ENCODE data around the gene CDKN2AIPNL.
"Not testable (repeated sequence)": the region's sequence is repeated elsewhere in the genome, so short reads cannot be mapped to it uniquely, and the experiment has no call there.

CDKN2AIPNL gene

DNA sequence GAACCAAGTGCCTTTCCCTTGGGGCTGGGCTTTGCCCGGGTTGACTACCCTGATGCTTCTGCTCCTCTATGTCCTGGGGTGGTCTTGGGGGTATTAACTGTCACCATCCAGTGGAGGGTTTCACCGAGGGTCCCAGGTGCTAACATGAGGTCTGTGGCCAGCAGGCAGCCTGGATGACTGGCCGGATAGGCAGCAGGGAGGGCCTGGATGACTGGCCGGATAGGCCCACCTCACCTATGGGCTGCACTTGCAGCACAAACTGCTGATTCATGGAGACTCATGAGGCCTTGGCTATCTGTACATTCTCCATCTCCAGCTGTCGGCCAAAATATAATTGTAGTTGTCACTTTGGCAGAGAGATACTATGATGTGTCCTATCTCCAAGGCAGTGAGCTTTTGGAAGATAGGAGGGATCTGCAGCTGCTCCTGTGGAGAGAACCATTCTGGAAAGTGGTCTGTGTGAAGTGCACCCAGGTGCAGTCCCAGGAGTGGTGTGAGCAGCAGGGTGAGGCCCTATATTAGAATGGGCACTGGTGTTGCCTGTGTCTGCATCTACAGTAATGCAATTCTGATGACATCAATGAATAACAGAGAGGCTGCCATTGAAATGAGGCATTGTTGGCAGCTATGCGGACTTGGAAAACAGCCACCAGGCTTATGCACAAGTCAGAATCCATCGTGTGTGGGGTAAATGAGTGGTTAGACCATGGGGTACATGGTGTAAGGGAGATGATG lies 26.3 kb upstream of the CDKN2AIPNL start:
- no peak for DNase-seq (ENCODE audit: low read depth, low spot score)

DNA sequence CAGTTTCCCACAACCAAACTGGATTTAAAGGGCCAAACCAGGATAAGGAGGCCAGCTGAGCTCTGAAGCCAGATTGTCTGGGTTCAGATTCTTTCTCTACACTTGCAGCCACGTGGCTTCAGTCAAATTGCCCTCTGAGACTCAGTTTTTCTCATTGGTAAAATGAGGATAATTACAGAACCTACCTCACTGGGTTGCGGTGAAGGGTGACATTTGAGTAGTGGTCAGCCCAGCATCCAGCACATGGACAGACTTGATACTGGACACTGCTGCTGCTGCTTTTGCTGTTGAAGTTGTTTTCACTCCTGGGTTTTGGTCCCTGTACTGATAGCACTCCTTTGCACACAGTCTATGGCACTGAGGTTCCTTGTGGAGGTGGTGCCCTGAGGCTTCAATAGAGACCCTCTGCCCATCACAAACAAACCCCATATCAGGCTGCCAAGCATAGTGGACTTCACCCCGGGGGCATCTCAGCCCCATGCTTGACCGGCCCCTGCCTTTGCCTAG lies 25.7 kb upstream of the CDKN2AIPNL start:
- DNase-seq (ENCODE audit: low read depth, low spot score) = no peak

DNA sequence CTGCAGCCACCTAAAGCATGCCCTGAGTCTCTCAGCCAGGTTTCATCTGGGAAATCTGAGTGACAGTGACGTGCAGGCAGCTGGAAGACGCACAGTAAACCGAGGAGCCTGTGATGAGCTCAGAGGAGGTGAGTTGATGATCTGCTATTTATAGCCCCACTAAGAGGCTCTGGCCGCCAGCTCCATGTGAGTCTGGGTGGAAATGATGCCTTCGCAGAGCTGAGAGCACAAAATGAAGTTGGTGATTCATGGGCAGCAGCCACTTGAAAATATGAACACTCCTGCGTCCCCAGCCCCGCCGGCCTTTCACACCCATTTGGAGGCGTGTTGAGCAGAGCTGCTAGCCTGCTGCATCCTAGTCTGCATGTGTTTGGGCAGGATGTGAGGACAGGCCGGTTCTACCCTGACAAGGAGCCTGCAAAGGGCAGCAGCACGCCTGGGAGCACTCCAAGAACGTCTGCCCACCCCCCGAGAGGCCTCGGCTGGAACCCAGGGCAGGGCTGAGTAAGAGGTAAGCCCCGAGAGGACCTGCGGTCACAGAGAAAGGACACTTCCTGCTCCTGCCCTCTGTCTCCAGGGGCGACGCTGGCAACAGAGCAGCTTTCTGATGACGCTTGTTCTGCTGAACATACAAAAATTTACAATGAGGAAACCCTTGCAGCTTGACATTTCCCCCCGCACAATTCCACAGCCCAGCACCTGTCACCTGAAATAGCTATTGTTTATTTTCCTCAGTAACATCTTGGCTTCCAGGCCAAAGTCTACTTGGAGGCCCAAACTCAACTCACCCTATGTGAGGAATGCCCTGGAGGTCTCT lies 25.1 kb upstream of the CDKN2AIPNL start:
- DNase-seq (ENCODE audit: low read depth, low spot score) = peak; percentile 13

DNA sequence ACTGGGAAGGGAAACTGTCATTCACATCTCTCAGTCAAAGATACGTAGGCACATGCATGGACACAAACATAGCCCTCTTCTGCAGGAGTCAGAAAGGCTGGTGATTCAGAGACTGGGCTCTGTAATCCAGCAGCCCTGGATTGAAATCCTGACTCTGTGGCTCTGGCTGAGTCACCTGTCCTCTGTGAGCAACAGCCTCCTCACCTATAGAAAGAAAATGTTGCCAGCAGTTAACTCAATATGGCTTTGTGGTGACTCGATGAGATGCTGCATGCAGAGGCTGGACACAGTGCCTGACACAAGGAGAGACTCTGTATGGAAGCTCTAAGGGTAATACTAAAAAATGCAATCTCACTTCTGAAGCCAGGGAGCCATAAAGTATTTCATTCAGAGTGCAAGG lies 23.9 kb upstream of the CDKN2AIPNL start:
- no peak for DNase-seq (ENCODE audit: low read depth, low spot score)

DNA sequence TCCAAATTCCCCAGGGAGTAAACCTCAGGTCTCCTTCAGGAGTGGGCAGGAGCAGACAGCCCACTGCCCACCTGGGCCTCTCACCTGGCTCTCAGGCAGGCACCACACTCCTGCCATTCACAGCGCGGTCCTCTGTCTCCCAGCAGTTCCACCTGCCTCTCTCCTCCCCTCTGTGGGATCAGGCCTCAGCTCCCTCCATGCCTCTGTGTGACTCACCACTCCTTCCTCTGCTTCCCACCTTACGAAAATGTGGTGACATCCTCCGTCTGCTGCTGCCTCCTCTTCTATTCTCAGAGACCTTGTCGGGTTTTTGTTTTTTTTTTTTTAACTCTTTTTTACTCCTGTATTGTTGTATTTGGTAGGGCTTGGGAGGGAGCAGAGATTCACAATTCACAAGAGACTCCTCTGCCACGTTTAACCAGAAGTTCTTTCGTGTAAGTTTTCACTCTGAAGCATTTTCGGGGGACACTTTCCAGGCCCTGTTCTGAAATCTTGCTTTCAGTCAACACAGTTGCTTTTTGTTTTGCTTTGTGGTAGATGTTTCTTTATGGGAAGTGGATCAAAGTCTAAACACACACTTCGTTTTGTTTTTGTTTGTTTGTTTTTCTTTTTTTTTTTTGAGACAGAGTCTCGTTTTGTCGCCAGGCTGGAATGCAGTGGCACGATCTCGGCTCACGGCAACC lies 21.1 kb upstream of the CDKN2AIPNL start:
- DNase-seq (ENCODE audit: low read depth, low spot score) = no peak

DNA sequence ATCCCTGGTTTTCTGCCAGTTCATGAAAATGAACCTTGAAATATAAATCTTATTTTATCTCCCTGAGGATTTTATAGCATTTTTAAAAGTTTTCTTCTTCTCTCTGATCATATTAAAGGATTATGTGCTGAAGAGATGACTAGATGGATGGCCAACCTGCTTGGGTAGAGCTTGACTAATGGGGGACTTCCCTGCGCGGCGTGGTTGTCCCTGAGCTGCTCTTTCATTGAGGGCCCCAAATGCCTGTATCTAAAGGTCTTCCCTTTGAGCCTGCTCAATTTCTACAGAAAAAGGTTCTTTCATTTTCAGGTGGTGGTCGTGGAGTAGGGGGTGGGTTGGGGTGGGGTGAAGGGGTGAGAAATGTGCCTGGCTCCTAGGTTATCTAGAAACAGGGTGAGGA lies 20.5 kb upstream of the CDKN2AIPNL start:
- no peak for DNase-seq (ENCODE audit: low read depth, low spot score)

DNA sequence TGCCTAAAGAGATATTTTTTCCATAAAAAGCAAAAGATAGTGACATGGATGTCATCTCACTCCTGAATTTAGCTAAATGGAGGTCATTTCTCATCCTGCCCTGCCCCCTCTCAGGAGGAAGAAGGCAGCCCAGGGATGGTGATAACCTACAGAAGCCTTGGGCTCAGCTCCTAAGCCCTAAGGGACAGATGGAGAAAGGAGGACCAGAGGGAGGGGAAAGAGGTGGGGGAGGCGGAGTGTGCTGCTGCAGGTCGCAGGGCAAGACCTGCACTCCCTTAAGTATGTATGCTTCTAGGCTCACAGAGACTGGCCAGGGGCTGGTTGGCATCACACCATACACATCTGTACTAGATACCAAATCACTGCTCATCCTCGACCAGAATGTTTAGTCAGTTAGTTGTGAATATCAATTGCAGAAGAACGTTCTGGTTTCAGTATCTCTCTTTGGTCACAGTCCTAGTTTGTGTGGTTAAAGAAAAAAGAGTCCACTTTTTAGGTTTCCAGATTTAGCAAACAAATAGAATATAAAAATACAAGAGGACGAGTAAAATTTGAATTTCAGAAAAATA lies 18.4 kb upstream of the CDKN2AIPNL start:
- DNase-seq (ENCODE audit: low read depth, low spot score) = no peak

DNA sequence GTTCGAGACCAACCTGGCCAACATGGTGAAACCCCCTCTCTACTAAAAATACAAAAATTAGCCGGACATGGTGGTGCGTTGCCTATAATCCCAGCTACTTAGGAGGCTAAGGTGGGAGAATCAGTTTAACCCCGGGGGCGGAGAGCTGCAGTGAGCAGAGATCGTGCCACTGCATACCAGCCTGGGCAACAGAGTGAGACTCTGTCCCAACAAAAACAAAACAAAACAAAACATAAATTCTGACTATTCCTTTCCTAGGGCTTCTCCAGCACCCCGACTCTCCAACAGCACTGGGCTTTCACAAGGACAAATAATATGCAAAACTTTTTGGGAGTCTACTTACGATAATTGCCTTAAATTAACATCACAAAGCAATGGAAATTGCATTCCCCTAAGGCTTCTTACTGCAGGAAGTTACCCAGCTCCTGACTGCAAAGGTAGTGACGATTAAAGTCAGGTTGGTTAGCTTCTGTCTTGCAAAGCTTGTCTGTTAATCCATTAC lies 15.9 kb upstream of the CDKN2AIPNL start:
- no peak for DNase-seq (ENCODE audit: low read depth, low spot score)

DNA sequence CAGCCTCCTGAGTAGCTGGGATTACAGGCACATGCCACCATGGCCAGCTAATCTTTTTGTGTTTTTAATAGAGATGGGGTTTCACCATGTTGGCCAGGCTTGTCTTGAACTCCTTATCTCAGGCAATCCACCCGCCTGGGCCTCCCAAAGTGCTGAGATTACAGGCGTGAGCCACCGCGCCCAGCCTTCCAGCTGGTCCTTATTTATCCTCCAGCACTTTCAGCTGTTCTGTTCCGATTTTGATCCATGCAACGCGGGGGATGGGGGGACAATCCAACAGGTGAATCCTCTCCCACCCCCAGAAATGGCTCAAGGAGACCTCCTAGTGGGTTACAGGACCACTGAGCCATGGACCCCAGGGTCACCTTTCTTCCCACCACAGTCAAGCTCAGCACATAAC lies 14.7 kb upstream of the CDKN2AIPNL start:
- DNase-seq (ENCODE audit: low read depth, low spot score) = no peak

DNA sequence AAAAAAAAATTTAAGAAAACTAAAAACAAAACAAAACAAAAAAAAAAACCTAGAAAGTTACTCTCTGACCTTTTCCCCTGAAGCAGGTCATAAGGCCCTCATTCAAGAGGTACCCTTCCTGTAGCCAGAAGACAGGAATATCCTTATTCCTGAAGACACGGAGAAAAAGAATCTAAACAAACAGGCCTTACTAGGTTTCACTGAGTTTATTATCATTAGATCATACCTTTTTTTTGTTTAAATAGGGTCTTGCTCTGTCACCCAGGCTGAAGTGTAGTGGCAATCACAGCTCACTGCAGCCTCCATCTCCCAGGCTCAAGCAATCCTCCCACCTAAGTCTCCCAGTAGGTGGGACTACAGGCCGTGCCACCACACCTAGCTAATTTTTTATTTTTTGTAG lies 11.7 kb upstream of the CDKN2AIPNL start:
- no peak for DNase-seq (ENCODE audit: low read depth, low spot score)

DNA sequence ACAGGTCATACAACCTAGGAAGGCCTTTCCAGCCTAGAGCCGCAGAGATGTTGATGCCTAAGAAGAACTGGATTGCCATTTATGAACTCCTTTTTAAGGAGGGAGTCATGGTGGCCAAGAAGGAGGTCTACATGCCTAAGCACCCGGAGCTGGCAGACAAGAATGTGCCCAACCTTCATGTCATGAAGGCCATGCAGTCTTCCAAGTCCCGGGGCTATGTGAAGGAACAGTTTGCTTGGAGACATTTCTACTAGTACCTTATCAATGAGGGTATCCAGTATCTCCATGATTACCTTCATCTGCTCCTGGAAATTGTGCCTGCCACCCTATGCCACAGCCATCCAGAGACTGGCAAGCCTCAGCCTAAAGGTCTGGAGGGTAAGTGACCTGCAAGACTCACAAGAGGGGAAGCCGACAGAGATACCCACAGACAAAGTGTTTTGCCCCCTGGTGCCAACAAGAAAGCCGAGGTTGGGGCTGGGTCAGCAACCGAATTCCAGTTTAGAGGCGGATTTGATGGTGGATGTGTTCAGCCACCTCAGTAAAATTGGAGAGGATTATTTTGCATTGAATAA lies 11.2 kb upstream of the CDKN2AIPNL start:
- DNase-seq (ENCODE audit: low read depth, low spot score) = no peak

DNA sequence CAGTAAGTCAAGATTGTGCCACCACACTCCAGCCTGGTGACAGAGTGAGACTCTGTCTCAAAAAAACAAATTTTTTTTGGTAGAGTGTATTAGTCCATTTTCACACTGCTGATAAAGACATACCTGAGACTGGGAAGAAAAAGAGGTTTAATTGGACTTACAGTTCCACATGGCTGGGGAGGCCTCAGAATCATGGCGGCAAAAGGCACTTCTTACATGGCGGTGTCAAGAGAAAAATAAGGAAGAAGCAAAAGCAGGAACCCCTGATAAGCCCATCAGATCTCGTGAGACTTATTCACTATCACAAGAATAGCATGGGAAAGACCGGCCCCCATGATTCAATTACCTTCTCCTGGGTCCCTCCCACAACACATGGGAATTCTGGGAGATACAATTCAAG lies 9.4 kb upstream of the CDKN2AIPNL start:
- not testable (repeated sequence) for DNase-seq (ENCODE audit: low read depth, low spot score)

DNA sequence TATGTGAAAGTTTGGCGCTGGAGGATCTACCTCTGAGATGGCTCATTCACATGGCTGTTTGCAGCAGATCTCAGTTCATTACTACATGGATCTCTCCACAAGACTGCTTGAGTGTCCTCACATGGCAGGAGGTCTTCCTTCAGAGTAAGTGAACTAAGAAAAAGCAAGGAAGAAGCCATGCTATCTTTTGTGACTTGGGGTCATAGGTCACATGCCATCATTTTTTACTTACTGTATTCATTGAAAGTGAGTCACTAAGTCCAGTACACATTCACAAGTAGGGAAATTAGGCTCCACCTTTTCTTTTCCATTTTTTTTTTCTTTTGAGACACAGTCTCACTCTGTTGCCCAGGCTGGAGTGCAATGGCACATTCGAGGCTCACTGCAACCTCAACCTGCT lies 8.7 kb upstream of the CDKN2AIPNL start:
- DNase-seq (ENCODE audit: low read depth, low spot score) = no peak

DNA sequence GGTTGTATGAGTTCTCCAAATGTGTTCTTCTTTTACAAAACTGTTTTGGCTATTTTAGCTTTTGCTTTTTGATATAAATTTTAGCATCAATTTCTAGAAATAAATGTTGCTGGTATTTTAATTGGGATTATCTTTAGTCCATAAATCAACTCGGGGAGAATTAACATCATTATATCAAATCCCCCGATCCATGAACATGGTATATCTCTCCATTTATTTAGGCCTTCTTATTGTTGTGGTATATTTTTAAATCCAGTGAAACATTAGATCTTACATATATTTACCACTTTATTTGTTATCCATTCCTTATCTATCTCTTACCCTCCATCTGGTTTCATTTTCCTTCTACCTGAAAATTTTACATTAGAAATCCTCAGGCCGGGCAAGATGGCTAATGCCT lies 7.3 kb upstream of the CDKN2AIPNL start:
- DNase-seq (ENCODE audit: low read depth, low spot score) = no peak

DNA sequence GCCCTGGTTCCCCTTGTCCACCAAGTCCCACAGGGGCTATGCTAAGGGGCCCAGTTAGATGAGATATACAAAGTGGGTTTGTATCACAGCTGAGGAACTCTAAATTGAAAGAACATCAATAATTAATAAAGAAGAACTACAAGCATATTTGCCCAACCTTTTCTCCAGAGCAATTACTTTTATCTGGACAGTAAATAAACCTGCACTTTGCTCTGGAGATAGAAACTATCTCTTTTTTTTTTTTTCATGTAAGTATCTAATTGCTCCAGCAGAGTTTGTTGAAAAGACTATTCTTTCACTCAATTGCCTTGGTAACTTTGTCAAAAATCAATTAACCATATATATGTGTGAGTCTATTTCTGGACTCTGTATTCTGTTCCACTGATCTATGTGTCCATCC lies 6.0 kb upstream of the CDKN2AIPNL start:
- no peak for DNase-seq (ENCODE audit: low read depth, low spot score)

DNA sequence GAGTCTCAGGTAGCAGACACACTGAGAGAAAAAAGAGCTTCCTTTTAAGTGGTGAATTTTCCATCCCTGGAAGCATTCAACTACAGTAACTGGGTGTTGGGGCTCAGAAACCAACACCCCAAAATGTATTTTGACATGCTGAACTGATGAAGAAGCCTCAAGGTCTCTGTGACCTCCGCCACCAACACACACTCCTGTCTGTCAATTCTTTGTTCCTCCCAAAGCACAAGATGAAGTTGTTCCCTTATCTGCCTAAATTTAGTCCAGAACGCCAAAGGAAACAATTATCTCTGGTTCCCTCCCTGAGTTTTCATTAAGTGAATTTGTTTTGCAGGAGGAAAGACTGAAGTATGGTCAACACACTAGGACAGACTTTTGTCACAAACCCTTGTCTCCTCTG lies 1.4 kb upstream of the CDKN2AIPNL start:
- no peak for DNase-seq (ENCODE audit: low read depth, low spot score)

DNA sequence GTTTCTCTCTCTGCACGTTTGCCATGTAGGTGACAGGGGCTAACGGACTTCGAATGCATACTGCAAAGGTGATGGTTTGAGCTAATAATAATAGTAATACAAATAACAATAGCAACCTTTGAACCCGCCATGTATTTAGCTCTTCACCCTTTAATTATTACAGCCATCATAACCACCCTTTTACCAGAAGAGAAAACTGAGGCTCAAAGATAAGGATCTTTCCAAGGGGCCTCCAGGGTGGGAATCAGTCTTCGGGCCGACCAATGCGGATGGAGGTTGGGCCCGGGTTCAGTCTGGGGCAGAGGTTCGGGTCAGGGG lies 494 bp downstream of the CDKN2AIPNL start:
- DNase-seq (ENCODE audit: low read depth, low spot score) = no peak

DNA sequence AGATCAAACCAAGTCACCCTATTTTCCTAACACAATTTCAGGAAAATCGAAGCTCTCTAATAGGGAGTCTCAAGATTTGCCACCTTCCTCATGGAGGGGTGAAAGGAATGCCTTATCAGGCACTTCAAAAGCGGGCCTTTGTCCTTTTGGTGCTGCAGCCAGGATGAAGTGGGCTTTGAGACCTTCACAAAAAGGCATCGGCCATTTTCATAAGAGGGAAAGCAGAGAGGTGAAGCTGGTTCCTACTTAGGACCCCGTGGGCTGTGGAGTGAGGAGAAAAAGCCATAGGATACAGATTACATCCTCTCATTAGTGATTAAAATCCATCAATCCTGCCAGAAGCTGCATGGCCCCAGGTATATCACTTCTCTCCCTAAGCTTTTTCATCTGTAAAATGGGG lies 859 bp downstream of the CDKN2AIPNL start:
- DNase-seq (ENCODE audit: low read depth, low spot score) = no peak

DNA sequence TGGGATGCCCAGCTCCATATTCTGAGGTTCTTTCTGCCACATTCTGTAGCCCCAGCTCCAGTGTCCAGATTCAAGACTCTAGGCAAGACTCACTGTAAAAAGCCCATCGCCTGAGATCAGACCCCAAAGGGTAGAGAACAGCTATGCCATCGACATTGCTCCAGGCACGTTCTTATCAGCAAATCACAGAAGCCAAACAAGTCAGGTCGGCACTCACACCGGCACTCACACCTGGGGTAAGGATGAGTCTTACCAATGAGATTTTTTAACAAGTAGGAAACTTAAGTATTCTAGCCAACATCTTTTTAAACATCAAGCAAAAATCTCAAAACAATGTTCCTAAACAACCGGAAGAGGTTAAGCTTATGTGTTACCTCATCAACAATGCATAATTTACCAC lies 2.4 kb downstream of the CDKN2AIPNL start:
- DNase-seq (ENCODE audit: low read depth, low spot score) = no peak

DNA sequence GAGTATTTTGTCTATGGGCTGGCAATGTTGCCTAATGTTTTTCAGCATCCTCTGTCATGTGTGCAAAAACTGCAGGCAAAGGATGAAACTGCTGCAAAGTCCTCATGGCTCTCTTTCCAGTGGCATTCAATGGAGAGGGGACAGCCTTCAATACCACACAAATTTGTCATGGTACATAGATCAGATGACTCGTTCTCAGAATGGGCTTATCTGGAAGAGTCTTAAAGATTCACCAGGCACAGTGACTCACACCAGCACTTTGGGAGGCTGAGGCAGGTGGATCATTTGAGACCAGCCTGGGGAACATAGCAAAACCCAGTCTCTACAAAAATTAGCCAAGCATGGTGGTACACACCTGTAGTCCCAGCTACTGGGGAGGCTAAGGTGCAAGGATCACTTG lies 5.3 kb downstream of the CDKN2AIPNL start:
- no peak for DNase-seq (ENCODE audit: low read depth, low spot score)

DNA sequence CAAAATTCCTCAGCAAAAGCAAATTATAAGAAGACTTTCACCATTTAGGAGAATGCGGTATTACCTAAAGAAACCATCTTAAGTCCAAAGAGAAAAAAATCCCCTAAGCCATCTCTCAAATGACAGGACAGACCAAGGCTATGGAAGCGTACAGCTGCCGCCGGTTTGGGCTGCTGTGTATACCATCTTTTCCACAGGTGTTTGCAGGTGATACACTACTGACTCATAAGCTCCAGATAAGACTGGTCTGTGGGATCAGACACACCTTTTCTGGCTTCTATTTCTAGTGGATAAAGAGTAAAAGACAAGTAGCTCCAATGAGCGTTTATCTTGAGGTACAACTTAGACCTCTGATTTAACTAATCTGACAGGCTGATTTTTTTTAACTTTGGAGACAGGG lies 7.7 kb downstream of the CDKN2AIPNL start:
- DNase-seq (ENCODE audit: low read depth, low spot score) = no peak

Measured in activated CD4-positive, CD25-positive, alpha-beta regulatory T cell treated with anti-CD3 and anti-CD28 coated beads, Interleukin-2, amount 50 U/mL, for 16 hours (primary cell).